ENCODE results near the gene SGCA.

The SGCA gene

DNA sequence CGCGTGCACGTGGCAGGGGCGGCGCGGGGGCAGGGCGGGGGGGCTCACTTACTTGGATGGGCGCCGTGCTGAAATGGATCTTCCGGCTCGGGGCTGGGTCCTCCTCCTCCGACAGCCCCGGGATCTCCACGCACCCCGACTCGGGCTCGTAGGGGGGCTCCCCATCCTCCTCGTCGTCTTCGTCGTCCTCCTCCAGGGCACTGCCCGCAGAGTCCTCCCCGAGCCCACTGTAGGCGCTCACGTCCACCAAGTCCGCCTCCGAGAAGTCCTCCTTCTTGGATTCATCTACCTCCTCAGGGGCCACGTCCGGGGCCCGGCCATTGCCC is 16.8 kb upstream of the SGCA start:
- H3K4me3 ChIP-seq (ENCODE audit: low read depth, low read length), result no peak overlapping the region

DNA sequence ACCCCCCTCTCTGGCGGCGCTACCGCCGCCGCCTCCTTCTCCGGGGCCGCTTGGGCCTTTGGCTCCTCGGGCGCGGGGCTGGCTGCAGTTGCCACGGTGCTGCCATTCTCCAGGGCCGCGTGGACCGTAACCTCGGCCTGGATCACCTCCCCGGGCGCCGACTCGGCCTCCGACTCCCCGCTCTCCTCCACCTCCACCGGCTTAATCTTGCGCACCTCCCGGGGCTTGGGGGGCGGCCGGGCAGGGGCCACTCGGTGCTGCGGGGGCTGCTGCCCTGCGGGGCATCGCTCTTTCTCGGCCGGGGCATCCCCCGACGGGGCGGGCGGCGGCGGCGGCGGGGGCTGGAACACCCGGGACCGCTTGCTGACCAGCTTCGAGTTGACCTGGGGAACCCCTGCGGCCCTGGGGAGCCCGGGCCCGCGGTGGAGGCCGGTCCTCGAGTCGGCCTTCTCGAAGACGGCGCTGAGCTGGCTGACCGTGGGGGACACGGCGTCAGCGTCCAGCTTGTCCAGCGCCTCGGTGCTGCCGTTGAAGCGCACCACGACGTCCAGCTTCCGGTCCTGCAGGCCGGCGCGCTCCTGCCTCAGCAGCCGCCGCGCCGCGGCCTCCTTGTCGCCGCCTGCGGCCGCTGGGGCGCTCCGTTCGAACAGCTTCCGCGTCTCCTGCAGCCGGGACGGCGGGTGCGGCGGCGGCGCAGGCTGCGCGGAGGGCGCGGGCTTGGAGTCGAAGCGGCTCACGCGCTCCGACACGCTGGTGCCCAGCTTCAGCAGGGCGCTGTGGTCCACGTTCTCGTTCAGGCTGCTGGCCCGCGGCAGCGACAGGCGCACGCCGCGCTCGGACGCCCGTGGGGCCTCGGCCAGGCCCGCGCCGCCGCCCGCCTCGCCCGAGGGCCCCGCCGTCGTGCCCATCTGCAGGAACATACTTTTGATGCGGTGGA is 16.1 kb upstream of the SGCA start:
- H3K4me3 ChIP-seq (ENCODE audit: low read depth, low read length), result peak overlapping the region; percentile 47

DNA sequence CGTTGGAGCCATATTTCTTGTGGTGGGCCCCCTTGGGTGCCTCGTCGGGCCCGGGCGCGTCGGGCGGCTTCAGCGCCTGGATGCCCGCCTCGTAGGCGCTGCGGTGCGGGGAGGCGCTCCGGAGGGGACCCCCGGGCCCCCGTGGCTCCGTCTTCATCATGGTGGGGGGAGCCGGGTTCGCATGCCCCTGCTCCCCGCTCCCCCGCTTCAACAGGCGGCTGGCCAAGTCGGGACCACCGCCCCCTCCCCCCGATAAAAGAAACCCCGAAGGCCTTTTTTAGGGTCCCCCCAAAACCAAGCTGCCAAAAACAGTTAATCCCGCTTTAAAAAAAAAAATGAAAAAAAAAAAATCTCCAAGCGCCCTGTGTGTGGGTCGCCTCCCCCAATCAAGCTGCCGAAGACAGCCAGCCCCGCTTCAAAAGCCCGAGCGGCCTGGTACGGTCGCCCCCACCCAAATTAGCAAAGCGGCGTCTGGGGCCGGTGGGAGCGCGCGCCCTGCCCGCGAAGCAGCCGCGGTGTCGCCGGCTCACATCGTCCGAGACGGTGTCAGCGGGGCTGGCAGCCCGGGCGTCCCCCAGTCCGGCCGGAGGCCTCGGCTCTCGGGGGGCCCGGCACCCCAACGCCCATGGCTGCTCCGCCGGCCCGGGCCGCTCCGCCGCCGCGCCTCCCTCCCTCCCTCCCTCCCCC is 15.3 kb upstream of the SGCA start, which contains the start of gene PPP1R9B:
TSS of gene PPP1R9B (minus strand) at position 324 of the 687 bp plus-strand sequence. CDS start at position 160, 164 bp downstream.
- H3K4me3 ChIP-seq (ENCODE audit: low read depth, low read length), result peak within 1 kb of the TSS; percentile 56

DNA sequence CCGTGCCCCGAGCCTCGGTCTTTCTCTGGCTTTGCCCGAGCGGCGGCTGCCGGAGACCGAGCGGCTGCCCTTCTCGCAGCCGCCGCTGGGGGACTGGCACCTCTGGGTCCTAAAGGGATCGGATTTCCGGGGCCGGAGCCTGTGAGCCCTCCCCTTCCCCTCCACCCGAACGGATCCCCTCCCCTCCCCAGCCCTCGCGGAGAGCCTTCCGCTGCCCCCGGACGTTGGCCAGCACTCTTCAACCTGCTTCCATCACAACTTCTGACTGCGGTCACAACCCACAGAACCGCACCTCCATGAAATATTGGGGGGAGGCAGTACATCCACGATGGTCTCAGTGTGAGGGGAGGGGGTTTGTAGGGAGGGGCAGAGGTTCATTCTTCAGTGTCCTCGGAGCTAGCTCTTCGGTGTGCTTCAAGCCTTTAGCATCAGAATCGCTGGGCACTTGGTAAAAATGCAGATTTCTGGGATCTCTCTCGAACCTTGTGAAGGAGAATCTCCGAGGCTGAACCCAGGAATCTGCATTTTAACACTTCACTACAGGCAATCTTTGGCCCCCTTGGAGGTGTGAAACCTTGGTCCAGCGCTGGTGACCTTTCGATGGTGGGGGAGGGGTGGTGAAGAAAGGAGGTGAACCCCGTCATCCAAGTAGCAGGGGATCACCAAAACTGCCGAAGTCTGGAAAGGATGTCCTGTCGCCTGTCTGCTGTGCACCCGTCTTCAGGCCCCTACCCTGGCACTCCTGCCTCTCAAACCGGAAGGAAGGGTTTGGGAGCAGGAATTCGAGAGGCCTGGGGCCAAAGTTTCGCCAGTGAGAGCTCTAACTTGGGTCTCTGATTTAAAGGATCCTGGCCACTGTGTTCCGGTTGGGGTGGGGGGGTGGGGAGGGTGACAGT is 14.5 kb upstream of the SGCA start:
- peak overlapping the region; percentile 56 for H3K4me3 ChIP-seq (ENCODE audit: low read depth, low read length)

DNA sequence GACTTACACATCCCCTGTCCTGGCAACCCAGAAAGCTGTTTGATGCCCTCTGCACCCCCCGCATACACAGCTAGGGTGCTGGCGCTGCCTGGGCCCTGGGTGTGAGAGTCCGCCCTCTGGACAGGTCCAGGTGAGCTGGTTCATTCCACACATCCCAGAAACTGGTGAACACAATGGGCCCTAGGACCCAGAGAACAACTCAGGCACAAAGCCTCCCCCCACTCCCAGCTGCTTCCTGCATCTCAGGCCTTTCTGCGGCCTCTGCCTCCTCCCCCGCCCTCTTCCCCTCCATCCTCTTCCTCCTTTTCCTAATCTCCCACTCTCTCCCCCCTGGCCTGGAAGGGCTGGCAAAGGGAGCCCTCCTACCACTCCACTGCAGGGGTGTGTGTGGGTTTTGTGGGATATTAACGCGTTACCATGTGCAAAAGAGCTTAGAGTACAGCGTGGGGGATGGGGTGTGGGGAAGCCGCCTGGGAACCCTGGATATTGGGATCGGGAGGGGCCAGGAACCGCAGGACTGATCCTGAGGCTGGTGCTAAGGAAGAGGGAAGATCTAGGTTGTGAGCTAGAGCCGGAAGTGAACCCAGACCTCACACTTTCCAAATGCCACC is 13.8 kb upstream of the SGCA start:
- H3K4me3 ChIP-seq (ENCODE audit: low read depth, low read length), result no peak overlapping the region

DNA sequence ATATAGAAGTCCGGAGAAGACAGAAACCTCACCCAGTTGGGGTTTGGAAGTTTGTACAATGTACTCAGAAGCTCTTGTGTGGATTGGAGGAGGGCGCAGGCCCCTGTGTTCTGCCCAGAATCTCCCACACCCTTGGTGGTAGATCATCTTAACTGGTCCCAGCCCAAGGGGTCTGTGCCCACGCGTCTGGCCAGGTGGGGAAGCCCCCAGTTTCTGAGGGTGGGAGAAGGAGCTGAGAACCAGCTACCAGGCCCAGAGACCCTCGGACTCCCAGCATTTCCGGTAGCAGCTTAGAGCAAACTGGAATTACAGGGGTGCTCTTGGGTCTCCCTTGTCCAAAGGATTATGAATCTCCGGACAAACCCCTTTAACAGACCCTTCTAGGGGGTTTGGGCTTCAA is 13.1 kb upstream of the SGCA start:
- H3K4me3 ChIP-seq (ENCODE audit: low read depth, low read length), result no peak overlapping the region

DNA sequence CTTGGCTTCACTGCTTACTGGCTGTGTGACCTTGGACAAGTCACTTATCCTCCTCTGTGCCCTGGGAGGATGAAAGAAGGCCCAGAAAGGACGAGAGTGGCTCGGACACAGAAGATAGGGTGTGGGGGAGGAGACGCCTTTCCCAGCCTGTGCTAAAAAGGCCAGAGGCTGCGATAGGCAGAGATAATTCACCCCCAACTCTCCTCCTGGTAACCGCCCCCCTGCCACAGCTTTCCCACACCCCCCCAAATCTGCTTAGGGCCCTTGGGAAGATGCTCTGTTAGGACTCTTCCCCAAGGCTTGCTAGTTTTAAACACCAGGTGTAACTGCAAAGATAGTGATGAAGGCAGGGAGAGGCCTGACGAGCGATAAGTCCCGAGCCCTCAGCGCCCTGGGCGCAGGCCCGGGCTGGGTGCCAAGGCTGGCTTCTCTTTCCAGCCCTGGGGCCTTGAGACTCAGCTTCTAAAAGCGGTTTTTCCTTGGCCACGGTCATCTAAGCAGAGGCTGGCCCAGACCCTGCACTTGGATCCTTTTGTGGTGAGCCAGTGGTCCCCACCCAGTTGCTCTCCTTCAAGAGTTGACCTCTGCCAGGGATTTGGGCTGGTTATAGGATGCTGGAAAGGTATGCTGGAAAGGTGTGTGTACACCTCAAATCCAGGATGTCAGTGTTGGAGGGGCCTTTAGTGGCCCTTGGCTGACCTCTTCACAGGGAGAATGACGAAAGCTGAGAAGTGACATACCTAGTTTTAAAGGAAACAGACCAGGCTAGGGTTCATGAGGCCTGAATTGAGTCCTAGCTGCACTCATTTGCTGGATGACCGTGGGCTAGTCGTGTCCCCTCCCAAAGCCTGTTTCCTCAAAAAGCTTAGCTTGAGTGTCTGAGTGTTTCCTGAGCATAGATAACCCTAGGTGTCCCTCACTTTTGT is 11.9 kb upstream of the SGCA start:
- no peak overlapping the region for H3K4me3 ChIP-seq (ENCODE audit: low read depth, low read length)

DNA sequence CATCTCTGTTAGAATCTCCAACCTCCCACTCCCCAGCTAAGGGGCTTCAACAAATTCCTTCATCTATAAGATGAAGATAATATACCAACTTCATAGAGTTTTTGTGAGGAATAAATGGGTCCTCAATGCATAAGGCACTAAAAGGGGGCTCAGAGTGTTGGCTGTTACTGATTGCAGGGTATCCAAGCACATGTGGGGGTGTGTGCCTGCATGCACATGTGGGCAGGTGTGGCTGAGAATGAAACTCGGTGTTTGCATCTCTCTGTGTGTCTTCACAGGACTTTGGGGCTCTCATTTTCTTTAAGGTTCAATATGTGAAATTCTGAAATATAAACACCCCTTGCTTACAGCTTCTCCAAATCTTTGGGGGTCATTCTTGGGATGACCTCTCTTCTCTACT is 11.2 kb upstream of the SGCA start:
- no peak overlapping the region for H3K4me3 ChIP-seq (ENCODE audit: low read depth, low read length)

DNA sequence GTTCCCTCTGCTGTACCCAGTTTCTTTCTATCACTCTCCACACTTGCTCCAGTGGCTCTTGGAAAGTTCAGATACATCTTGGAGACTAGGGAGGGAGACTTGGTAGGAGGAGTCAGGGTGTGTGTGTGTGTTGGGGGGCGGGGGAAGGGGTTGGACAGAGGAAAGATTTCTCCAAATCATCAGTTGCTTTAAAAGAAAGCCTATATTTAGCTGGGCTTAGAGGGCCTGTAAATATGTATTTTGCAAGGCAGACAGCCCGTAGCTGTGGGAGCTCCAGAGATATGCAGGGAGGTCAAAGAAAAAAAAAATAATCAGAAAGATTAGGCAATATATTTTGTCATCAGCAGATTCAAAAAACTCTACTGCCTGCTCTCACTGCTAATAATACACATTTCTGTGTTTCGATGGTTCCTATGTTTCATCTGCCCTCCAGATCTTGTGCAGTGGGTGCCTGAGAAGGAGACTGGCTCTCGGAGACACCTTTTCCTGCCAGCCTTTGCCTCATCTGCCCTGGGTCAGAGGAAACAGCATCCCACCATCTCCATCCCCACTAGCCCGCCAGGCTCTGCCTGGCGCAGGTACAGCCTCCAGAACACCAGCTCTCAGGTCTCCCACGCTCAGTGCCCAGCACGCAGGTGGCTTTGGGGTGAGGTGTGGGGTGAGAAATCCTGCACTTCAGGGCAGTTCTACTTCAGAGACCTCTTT is 10.5 kb upstream of the SGCA start:
- H3K4me3 ChIP-seq (ENCODE audit: low read depth, low read length), result no peak overlapping the region

DNA sequence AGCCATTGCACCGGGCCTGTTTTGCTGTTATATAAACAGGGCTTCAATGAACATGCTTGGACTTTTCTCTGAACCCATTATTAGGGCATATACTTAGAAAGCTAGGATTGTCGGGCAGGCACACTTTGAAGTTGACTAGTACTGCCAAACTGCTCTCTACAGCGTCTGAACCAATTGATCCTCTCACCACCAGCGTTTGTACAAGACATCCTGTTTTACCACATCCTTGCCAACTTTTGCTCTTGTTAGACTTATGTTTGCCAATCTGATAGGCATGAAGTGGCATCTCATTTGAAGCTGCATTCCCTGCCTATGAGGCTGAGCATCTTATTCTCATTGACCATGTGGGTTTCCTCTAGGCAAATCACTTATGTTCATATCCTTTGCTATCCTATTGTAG is 7.9 kb upstream of the SGCA start:
- no peak overlapping the region for H3K4me3 ChIP-seq (ENCODE audit: low read depth, low read length)

DNA sequence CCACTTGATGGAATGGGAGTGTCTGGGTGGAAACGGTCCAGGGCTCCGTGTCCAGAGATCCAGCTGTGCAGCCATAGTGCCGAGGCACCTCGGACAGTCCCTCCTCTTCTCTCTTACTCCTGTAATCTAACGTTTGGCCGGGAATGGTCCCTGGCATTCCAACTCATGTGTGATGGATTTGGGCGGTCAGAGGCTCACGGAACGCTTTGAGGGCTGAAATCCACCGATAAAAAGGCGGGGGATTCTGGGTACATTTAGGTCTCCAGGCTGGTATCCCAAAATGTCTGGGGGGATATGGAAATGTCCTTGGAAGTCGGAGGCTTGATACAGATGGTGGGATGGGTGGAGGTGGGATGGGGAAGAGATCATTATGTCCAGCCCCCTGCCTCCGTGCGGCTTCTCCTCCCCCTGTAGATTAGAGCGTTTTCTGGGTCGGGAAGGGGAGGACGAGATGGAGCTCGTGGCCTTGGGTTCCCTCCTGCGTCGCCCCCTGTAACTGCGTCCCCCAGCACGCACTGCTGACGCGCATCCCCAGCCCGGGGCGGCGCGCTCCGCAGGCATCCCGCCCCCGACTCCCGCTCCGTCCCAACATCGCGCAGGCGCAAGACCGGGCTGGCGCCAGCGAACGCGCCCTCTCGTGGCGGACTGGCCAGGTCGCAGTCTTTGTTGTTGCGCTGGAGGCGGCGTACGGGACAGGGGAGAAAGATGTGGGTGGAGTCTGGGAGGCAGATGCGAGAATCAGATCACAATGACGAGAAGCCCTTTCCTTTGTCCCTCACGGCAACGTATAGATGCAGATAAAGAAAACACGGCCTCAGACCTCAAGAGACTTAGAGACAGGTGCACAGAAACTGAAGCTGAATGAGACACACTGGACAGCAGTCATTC is 4.5 kb upstream of the SGCA start:
- H3K4me3 ChIP-seq (ENCODE audit: low read depth, low read length), result peak overlapping the region; percentile 47

DNA sequence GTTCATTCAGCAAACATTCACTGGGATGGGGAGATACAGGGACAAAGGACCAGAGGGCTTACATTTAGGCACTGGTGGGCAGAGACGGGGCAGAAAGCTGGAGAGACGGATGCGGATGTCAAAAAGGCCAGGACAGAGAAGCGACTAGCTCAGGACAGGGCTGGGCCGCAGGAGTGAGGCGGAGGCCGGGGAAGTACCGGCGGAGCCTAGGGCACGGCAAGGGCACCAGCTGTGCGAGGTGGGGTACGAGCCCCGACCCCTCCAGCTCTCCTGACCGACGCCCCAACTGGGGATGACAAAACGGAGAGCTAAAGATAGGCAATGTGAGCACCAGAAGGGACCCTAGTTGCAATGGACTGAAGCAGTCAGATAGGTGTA is 3.9 kb upstream of the SGCA start:
- no peak overlapping the region for H3K4me3 ChIP-seq (ENCODE audit: low read depth, low read length)

DNA sequence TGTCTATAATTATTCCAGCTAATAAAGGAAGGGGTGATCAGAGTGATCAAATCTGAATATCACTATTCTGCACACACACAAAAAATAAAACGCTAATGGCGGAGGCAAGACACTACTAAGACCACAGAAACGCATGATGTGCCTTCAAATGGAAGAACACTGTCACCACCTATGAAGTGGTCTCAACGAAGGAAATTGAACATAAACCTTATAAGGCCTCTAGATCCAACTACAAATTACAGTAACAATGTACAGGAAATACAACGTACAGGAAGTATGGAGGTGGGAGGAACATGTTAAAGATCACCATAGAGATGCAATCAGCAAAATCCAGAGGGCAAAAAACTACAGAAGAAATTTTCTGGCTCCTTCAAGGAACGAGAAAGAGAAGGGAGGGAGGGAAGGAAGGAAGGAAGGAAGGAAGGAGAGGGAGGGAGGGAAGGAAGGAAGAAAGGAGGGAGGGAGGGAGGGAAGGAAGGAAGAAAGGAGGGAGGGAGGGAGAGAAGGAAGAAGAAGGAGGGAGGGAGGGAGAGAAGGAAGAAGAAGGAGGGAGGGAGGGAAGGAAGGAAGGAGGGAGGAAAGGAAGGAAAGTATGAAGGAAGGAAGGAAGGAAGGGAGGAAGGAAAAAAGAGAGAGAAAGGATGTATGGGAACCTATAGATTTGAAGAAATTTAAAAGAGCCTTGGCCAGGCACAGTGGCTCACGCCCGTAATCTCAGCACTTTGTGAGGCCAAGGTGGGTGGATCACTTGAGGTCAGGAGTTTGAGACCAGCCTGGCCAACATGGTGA is 3.1 kb upstream of the SGCA start:
- no peak overlapping the region for H3K4me3 ChIP-seq (ENCODE audit: low read depth, low read length)

DNA sequence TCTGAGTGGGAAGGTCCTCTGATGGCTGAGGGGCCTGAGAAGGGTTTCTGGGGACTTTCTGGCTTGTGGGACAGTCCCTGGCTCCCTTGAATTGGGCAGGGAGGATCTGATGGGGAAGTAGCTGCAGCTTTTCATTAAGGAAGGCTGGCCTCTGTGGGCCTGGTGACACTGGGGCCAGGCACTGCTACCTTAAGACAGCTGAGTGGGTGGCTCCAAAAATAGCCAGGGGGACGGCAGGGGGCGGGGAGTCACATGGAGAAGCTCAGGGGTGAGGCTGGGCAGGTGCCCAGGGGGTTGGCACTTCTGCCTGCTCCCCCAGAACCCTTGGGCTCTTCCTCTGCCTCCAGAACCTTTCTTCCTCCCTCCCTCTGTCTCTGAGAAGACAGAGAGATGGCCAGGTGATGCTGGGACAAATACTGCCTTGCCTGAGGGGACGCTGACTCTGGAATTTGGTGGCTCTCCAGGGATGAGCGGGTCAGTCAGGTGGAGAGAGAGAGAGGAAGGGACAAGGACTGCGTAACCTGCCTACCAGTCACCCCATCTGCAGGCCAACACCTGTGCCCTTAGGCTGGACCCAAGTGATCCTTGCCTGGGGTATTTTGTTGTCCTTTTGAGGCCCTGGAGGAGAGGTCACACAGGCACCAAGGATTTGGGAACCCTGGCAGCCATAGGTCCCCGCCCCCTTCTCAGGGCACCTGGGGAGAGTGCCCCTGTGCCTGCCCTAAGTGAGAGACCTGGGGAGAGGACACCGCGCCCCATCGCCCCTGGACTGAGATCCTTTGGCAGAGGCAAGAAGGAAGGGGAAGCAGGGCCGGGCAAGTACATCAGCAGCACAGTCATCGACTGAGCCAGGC is 1.7 kb upstream of the SGCA start:
- H3K4me3 ChIP-seq (ENCODE audit: low read depth, low read length), result no peak overlapping the region

DNA sequence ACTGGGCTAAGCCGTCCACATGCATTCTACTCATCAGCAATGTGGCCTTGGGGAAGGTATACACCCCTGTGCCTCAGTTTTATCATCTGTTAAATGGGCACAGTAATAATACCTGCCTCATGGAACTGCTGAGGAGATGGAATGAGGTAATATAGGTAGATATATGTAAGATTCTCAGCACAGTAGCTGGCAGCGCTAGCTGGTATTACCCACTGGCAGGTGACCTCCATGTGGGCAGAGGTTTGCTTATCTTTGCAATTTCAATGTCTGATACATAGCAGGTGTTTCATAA is 1.2 kb upstream of the SGCA start:
- H3K4me3 ChIP-seq (ENCODE audit: low read depth, low read length), result no peak overlapping the region

DNA sequence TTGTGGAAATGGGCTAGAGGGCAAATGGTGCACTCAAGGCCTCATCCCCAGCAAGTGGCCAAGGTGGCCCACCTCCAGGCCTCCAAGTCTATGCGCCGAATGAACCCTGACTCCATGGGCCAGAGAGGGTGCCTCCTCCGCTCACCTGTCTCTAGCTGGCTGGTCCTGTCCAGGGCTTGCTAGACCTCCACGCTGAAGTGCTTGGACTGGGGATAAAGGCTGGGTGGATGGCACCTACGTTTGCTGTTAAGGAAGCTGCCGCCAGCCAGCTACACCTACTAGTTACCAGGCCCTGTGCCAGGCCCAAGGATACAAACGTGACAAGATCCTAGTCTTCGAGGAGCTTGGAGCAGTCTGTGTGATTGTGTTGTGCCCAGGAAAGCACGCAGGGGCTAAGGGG is 739 bp upstream of the SGCA start:
- H3K4me3 ChIP-seq (ENCODE audit: low read depth, low read length), result no peak overlapping the region

DNA sequence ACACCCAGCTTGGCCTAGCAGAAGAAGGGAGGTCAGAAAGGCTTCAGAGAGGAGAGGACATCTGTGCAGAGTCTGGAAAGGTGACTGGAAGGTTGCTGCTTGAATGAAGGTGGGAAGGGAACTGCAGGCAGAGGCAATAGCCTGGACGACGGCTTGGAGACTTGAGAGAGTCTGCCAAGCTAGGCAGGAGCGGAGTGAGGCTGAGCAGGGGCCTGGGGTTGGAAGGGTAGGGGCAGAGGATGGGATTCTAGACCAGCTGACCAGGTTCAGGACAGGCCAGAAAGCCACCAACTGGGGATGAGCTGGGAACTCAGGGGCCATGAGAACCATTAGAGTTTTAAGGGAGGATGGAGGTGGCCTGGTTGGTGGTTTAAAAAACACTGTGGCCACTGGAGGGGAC is 339 bp upstream of the SGCA start:
- no peak overlapping the region for H3K4me3 ChIP-seq (ENCODE audit: low read depth, low read length)

Measured in iPS-11a (cell line).